Measurements from ENCODE around the gene TBC1D9.

Gene TBC1D9

GRCh38 chr4:140790765-140791164 lies 34.6 kb upstream of the TBC1D9 start:
- TF ChIP-seq KLF16 (tag by site-specific recombination; IDR thresholded peaks at IDR 0.05) (no peak), ZSCAN23 (tag by site-specific recombination; IDR thresholded peaks at IDR 0.05) (no peak), HIC1 (tag by site-specific recombination; IDR thresholded peaks at IDR 0.05) (no peak), ZNF513 (tag by site-specific recombination; IDR thresholded peaks at IDR 0.05) (no peak), ZNF837 (tag by site-specific recombination; IDR thresholded peaks at IDR 0.05) (no peak), AEBP2 (tag by site-specific recombination; IDR thresholded peaks at IDR 0.05; ENCODE audit: borderline replicate concordance) (no peak), ZNF350 (tag by site-specific recombination; IDR thresholded peaks at IDR 0.05) (no peak), PRDM10 (tag by site-specific recombination; IDR thresholded peaks at IDR 0.05) (no peak), IKZF3 (tag by site-specific recombination; IDR thresholded peaks at IDR 0.05) (no peak), ZNF660 (tag by site-specific recombination; IDR thresholded peaks at IDR 0.05) (no peak), GFI1B (tag by site-specific recombination; IDR thresholded peaks at IDR 0.05) (no peak), ZBTB17 (tag by site-specific recombination; IDR thresholded peaks at IDR 0.05) (no peak), ZBTB48 (tag by site-specific recombination; IDR thresholded peaks at IDR 0.05) (no peak), BCL11A (tag by site-specific recombination; IDR thresholded peaks at IDR 0.05; ENCODE audit: low read depth) (no peak), ZSCAN18 (tag by site-specific recombination; IDR thresholded peaks at IDR 0.05) (no peak)
- H3K27ac ChIP-seq (ENCODE audit: extremely low read depth, low read depth, low read length) = no peak overlapping the region
- no peaks in the 10 kb centered on the region for H3K9me3 ChIP-seq (ENCODE audit: control insufficient read depth, insufficient read depth, low read depth, low read length)
- ChIA-PET POLR2A (no interaction called here), CTCF (interaction anchor here (0.6 to 1.1 kb wide), 2 partner anchors 34 to 252 kb away, joined by 3 to 4 read pairs; no protein-coding TSS in a partner anchor)
- no peaks in the 10 kb centered on the region for H3K36me3 ChIP-seq (ENCODE audit: control insufficient read depth in 2 of 2, insufficient read depth in 1 of 2, low read length in 2 of 2)
- H3K4me3 ChIP-seq (ENCODE audit: low read depth, low read length) = no peak overlapping the region
- no peaks in the 10 kb centered on the region for H3K4me1 ChIP-seq (ENCODE audit: control insufficient read depth, insufficient read depth, low read length)

GRCh38 chr4:140790171-140790570 lies 34.0 kb upstream of the TBC1D9 start:
- Histone ChIP-seq H3K27ac (ENCODE audit: extremely low read depth, low read depth, low read length) (no peak overlapping the region), H3K9me3 (ENCODE audit: control insufficient read depth, insufficient read depth, low read depth, low read length) (no peaks in the 10 kb centered on the region), H3K36me3 (ENCODE audit: control insufficient read depth in 2 of 2, insufficient read depth in 1 of 2, low read length in 2 of 2) (no peaks in the 10 kb centered on the region), H3K4me3 (ENCODE audit: low read depth, low read length) (no peak overlapping the region), H3K4me1 (ENCODE audit: control insufficient read depth, insufficient read depth, low read length) (no peaks in the 10 kb centered on the region)
- POLR2A ChIA-PET = no interaction called here
- CTCF ChIA-PET = no interaction called here
- TF ChIP-seq ZBTB1 (tag by site-specific recombination; IDR thresholded peaks at IDR 0.05) = no peak
- TF ChIP-seq ZNF768 (tag by site-specific recombination; IDR thresholded peaks at IDR 0.05) = no peak

All from HEK293 (cell line).